Bronchial epithelial cell (primary cell): ENCODE results near the gene RGS16. TPM values are rescaled to one million over a fixed set of nuclear protein-coding genes. Genes with fewer than 3 reads are reported as not detected.

ENCODE experiments used
- DNase-seq: peaks from one replicate; pipeline ENCODE4 v3.0.0-alpha.2; 2010; ENCODE audit warnings: low read depth
- FAIRE-seq: peaks from 2 replicates; lab custom pipeline; 2011; peaks lifted over from hg19 to GRCh38; lab: Jason Lieb, UNC
- H3K27me3 ChIP-seq: 2 replicates; pipeline ENCODE4 v1.5.1; 2011; ENCODE audit warnings: low read length; ENCODE audit not compliant: control insufficient read depth, insufficient read depth
- H3K36me3 ChIP-seq: 2 replicates; pipeline ENCODE4 v1.5.1; 2011; ENCODE audit warnings: low read length; ENCODE audit not compliant: control insufficient read depth, insufficient read depth
- H3K4me3 ChIP-seq: 2 replicates; pipeline ENCODE4 v1.5.1; 2011; ENCODE audit warnings: mild to moderate bottlenecking, low read depth, low read length, control low read depth
- CTCF ChIP-seq: IDR thresholded peaks from 2 replicates; pipeline ENCODE4 v1.5.1; 2011; ENCODE audit warnings: mild to moderate bottlenecking, moderate library complexity, low read length, control low read depth, inconsistent platforms; ENCODE audit not compliant: insufficient read depth, severe bottlenecking
- total RNA-seq: library from RNA; depleted of rRNA; stranded (reverse); fragments of >200 nt; gene quantifications from 2 replicates; pipeline ENCODE4 v1.2.1, GENCODE V29; 2014

RGS16 gene
- total RNA-seq, 1 donor from 2014 or later = 3.7 TPM

- FAIRE-seq = no peak
Measured at GRCh38 chr1:182549346-182549745, 54.8 kb downstream of the RGS16 start.

More at GRCh38 chr1:182549346-182549745, 54.8 kb downstream of the RGS16 start:
- no peaks in the 10 kb centered on the region for H3K36me3 ChIP-seq
- no peak overlapping the region for H3K4me3 ChIP-seq
- TF ChIP-seq CTCF = no peak
- H3K27me3 ChIP-seq = peaks cover 3% of the 10 kb centered on the region
- DNase-seq = no peak

Other genes with a start within 250 kb of the RGS16 start
- 344 and 510 TPM in 2 replicates for gene GLUL, start 212.6 kb downstream of the RGS16 start, total RNA-seq
- gene TEDDM1, start 203.7 kb downstream of the RGS16 start, total RNA-seq = not detected in 2 replicates
- not detected in 2 replicates for gene RGSL1, start 154.2 kb downstream of the RGS16 start, total RNA-seq
- gene RNASEL, start 15.1 kb downstream of the RGS16 start, total RNA-seq = 3.2 and 7.9 TPM in 2 replicates
- under 0.01 TPM in 1 of 2 replicates, not detected in the other for gene RGS8, start 80.2 kb upstream of the RGS16 start, total RNA-seq
- gene NPL, start 185.4 kb upstream of the RGS16 start, total RNA-seq = 2.4 and 18.8 TPM in 2 replicates
- 78.1 and 96.9 TPM in 2 replicates for gene DHX9, start 235.0 kb upstream of the RGS16 start, total RNA-seq